OCI-LY7 (cell line): Measurements from ENCODE around the gene TTC14. TPM values are rescaled to one million over a fixed set of nuclear protein-coding genes. Genes with fewer than 3 reads are reported as not detected.
A peak's percentile ranks its signal among the peaks of the same experiment; 100 is the strongest.

ENCODE experiments used
- BruUV-seq: library from RNA; stranded (reverse); fragments of 400-500 nt; replicated peaks from 2 replicates; lab custom pipeline; 2021; lab: Mats Ljungman, UMichigan
- CTCF ChIA-PET: fragments of 300-600 bp; sonication (Branson Sonifier 250); formaldehyde crosslinking; loops from one replicate; lab custom pipeline; 2022; ENCODE audit warnings: antibody characterized with exemption; ENCODE audit not compliant: unreplicated experiment; lab: Charles Lee
- POLR2A ChIA-PET: fragments of 300-600 bp; sonication (Branson Sonifier 250); formaldehyde crosslinking; loops from one replicate; lab custom pipeline; 2022; ENCODE audit warnings: antibody characterized with exemption; lab: Charles Lee
- DNase-seq: peaks from one replicate; pipeline ENCODE4 v3.0.0-alpha.2; 2015; ENCODE audit warnings: low spot score
- H2AFZ ChIP-seq: fragments of 200-600 bp; sonication (generic), shearing (Covaris generic); 2 replicates; pipeline ENCODE4 v1.6.1; 2014; ENCODE audit warnings: mild to moderate bottlenecking, antibody characterized with exemption, low read length, moderate library complexity
- H3K27ac ChIP-seq: fragments of 200-600 bp; sonication (generic); 2 replicates; pipeline ENCODE4 v1.5.1; 2014; ENCODE audit warnings: mixed run types, low read depth, mild to moderate bottlenecking, moderate library complexity, low read length, inconsistent platforms; ENCODE audit not compliant: poor library complexity, severe bottlenecking
- H3K36me3 ChIP-seq: fragments of 200-600 bp; sonication (generic); 2 replicates; pipeline ENCODE4 v1.6.1; 2014; ENCODE audit warnings: mild to moderate bottlenecking, antibody characterized with exemption, low read length, moderate library complexity, mixed read lengths; ENCODE audit not compliant: insufficient read depth
- H3K4me1 ChIP-seq: fragments of 200-600 bp; sonication (generic); 2 replicates; pipeline ENCODE4 v1.5.1; 2014; ENCODE audit warnings: mild to moderate bottlenecking, low read length; ENCODE audit not compliant: insufficient read depth, poor library complexity, severe bottlenecking
- H3K4me2 ChIP-seq: fragments of 200-600 bp; sonication (generic); 2 replicates; pipeline ENCODE4 v1.6.1; 2014; ENCODE audit warnings: mild to moderate bottlenecking, low read length
- H3K4me3 ChIP-seq: fragments of 200-600 bp; sonication (generic); 2 replicates; pipeline ENCODE4 v1.5.1; 2014; ENCODE audit warnings: mild to moderate bottlenecking, low read depth, low read length; ENCODE audit not compliant: poor library complexity, severe bottlenecking
- H3K79me2 ChIP-seq: fragments of 200-600 bp; sonication (generic); 2 replicates; pipeline ENCODE4 v1.6.1; 2016; ENCODE audit warnings: low read depth, mild to moderate bottlenecking, low read length, moderate library complexity, mixed read lengths; ENCODE audit not compliant: insufficient read depth
- H3K9me2 ChIP-seq: fragments of 200-600 bp; sonication (generic); 2 replicates; pipeline ENCODE4 v1.6.1; 2016; ENCODE audit warnings: mild to moderate bottlenecking, low read length, mixed read lengths; ENCODE audit not compliant: insufficient read depth
- H3K9me3 ChIP-seq: fragments of 200-600 bp; sonication (generic); 2 replicates; pipeline ENCODE4 v1.6.1; 2014; ENCODE audit warnings: mild to moderate bottlenecking, mixed run types, low read length, mixed read lengths
- H4K20me1 ChIP-seq: fragments of 200-600 bp; sonication (generic); 2 replicates; pipeline ENCODE4 v1.6.1; 2014; ENCODE audit warnings: mild to moderate bottlenecking, antibody characterized with exemption, low read length, moderate library complexity, mixed read lengths; ENCODE audit not compliant: insufficient read depth
- EZH2phosphoT487 ChIP-seq: fragments of 200-600 bp; sonication (generic); IDR thresholded peaks from 2 replicates; pipeline ENCODE4 v1.6.1; 2018; ENCODE audit warnings: low read depth, borderline replicate concordance, mild to moderate bottlenecking, mixed run types, antibody characterized with exemption, low read length, moderate library complexity, mixed read lengths
- intact Hi-C: fragments of 100-400 bp; cut with micrococcal nuclease; formaldehyde crosslinking; loops from one replicate; pipeline ENCODE4 v1.10.0; 2022; ENCODE audit not compliant: unreplicated experiment
- total RNA-seq, 2 experiments: library from RNA; depleted of rRNA in 1 of 2; stranded (reverse); fragments of >200 nt in 1 of 2; shearing (Covaris generic) in 1 of 2; gene quantifications; 2 replicates each; pipeline ENCODE4 v1.2.3, GENCODE V29; 2014 to 2022
- TF ChIP-seq, protein P1 (sequence below): fragments of 200-600 bp; sonication (generic); conservative IDR thresholded peaks from 2 replicates; pipeline ENCODE4 v1.5.1; 2014; ENCODE audit warnings: mild to moderate bottlenecking, antibody characterized with exemption, low read length, moderate library complexity, mixed read lengths

Gene TTC14
- total RNA-seq, 2 experiments from 2014 or later: 52.4 to 72.9 TPM

DNA sequence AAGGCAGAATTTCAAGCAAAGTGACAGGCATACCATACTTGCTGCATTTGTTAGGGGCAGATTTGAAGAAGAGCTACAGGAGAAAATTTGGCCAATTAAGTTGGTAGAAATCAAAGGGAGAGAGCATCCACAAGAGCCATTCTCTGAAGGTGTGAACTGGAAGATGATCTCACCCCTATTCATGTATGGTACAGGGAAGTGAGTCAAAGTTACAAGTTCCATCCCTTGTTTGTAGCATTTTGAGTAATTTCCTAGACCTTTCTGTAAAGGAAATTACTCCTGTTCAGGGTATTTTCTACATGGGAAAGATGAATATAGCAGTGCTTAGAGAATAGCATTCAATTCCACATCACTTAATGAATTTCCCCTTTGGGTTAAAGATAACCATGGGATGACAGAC is 28.4 kb downstream of the TTC14 start:
- BruUV-seq: no TSS peak
- no peak overlapping the region for H2AFZ ChIP-seq
- intact Hi-C loops: no loop called here

DNA sequence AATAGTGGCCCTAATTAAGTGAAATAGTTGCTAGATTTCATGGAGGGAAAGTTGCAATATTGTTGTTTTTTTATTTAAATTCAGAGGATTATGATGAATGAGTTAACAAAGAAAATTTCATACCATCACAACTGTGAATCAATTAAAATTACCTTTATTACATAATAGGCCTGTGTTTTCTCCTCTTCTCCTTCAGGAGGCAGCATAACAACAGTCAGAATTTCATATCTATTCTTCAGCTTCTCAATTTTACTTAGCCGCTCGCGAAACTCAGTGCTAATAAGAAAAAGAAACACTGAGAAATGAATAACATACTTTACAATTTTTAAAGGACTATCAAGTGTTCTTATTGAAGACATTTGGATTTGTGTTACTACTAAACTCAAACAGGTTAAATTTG is 29.4 kb downstream of the TTC14 start:
- H3K79me2 ChIP-seq: no peaks in the 10 kb centered on the region
- H4K20me1 ChIP-seq: no peaks in the 10 kb centered on the region
- ChIA-PET CTCF (no interaction called here), POLR2A (no interaction called here)
- TF ChIP-seq EZH2phosphoT487: no peak
- TF ChIP-seq, protein P1, sequence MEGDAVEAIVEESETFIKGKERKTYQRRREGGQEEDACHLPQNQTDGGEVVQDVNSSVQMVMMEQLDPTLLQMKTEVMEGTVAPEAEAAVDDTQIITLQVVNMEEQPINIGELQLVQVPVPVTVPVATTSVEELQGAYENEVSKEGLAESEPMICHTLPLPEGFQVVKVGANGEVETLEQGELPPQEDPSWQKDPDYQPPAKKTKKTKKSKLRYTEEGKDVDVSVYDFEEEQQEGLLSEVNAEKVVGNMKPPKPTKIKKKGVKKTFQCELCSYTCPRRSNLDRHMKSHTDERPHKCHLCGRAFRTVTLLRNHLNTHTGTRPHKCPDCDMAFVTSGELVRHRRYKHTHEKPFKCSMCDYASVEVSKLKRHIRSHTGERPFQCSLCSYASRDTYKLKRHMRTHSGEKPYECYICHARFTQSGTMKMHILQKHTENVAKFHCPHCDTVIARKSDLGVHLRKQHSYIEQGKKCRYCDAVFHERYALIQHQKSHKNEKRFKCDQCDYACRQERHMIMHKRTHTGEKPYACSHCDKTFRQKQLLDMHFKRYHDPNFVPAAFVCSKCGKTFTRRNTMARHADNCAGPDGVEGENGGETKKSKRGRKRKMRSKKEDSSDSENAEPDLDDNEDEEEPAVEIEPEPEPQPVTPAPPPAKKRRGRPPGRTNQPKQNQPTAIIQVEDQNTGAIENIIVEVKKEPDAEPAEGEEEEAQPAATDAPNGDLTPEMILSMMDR: peak; percentile 48
- H3K36me3 ChIP-seq: 0 out of 2 replicates have a peak, but pooled peaks cover 4% of the 10 kb centered on the region
- no peak overlapping the region for H3K4me2 ChIP-seq
- H3K4me3 ChIP-seq: no peak overlapping the region
- no peak for DNase-seq
- no peaks in the 10 kb centered on the region for H3K9me3 ChIP-seq
- intact Hi-C loops: no loop called here
- no TSS peak for BruUV-seq
- H3K27ac ChIP-seq: no peak overlapping the region
- no peak overlapping the region for H2AFZ ChIP-seq
- no peaks in the 10 kb centered on the region for H3K9me2 ChIP-seq
- H3K4me1 ChIP-seq: no peaks in the 10 kb centered on the region

More for the DNA sequence above, 28.4 kb downstream of the TTC14 start:
- H3K4me1 ChIP-seq: no peaks in the 10 kb centered on the region
- H3K36me3 ChIP-seq: peaks cover 10% of the 10 kb centered on the region; the same call in 1 of the 2 replicates
- no peaks in the 10 kb centered on the region for H3K79me2 ChIP-seq
- H3K9me2 ChIP-seq: no peaks in the 10 kb centered on the region
- H3K27ac ChIP-seq: no peak overlapping the region
- no peaks in the 10 kb centered on the region for H3K9me3 ChIP-seq
- H3K4me3 ChIP-seq: no peak overlapping the region
- no peaks in the 10 kb centered on the region for H4K20me1 ChIP-seq
- ChIA-PET CTCF (no interaction called here), POLR2A (no interaction called here)
- H3K4me2 ChIP-seq: no peak overlapping the region
- no peak for DNase-seq
- no peak for TF ChIP-seq EZH2phosphoT487
- TF ChIP-seq, protein P1: no peak

DNA sequence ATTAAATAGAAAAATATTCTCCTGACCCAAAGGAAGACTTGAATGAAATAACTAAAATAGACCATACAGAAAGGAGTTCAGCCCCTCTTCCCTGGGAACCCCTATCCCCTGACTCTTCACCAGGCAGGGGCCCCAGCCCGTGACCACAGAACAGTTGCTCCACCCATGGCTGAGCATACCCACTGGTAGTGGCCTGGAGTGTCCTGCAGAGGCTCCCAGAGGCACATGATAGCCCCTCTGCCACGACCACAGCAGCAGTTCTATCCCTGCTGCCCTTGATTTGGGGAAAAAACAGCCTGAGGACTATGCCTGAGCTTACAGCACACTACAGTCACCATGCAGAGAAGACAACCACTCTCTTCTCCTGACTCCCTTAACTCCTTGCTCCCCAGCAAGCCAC is 31.8 kb downstream of the TTC14 start:
- H3K4me2 ChIP-seq: no peak overlapping the region
- no peak overlapping the region for H3K4me3 ChIP-seq
- H3K9me3 ChIP-seq: no peaks in the 10 kb centered on the region
- no peak overlapping the region for H3K27ac ChIP-seq
- H3K36me3 ChIP-seq: no peaks in the 10 kb centered on the region
- CTCF ChIA-PET: no interaction called here
- no peaks in the 10 kb centered on the region for H3K9me2 ChIP-seq
- no peaks in the 10 kb centered on the region for H3K4me1 ChIP-seq
- no peaks in the 10 kb centered on the region for H4K20me1 ChIP-seq
- POLR2A ChIA-PET: interaction anchor here (0.6 kb wide), 2 partner anchors 472 to 1150 kb away, joined by 3 read pairs; no protein-coding TSS in a partner anchor
- no peaks in the 10 kb centered on the region for H3K79me2 ChIP-seq
- no peak for DNase-seq
- no peak overlapping the region for H2AFZ ChIP-seq
- BruUV-seq: no TSS peak
- intact Hi-C loops: no loop called here
- TF ChIP-seq EZH2phosphoT487: no peak
- TF ChIP-seq, protein P1: no peak
